NCI-H1092 treated with DMSO at 0.1 percent for 48 hours (cell line): ENCODE data around the gene TTC38.

Experiments used
- DNase-seq: peaks from one replicate; lab custom pipeline; 2025; lab: John Stamatoyannopoulos, UW

The TTC38 gene

GRCh38 chr22:46278656-46279645 is 11.1 kb downstream of the TTC38 start:
- DNase-seq: no peak

- DNase-seq: no peak
Measured at GRCh38 chr22:46280063-46280817, 12.4 kb downstream of the TTC38 start.

- DNase-seq: no peak
Measured at GRCh38 chr22:46280999-46281623, 13.3 kb downstream of the TTC38 start.

- no peak for DNase-seq
Measured at GRCh38 chr22:46281866-46282678, 14.3 kb downstream of the TTC38 start.

GRCh38 chr22:46286006-46286405 is 18.2 kb downstream of the TTC38 start:
- DNase-seq: no peak

GRCh38 chr22:46286941-46287872 is 19.4 kb downstream of the TTC38 start:
- DNase-seq: no peak

GRCh38 chr22:46287873-46288751 is 20.3 kb downstream of the TTC38 start:
- no peak for DNase-seq

GRCh38 chr22:46288846-46289243 is 21.0 kb downstream of the TTC38 start:
- no peak for DNase-seq

- no peak for DNase-seq
Measured at GRCh38 chr22:46289244-46289891, 21.6 kb downstream of the TTC38 start.

- no peak for DNase-seq
Measured at GRCh38 chr22:46290121-46290842, 22.5 kb downstream of the TTC38 start.

GRCh38 chr22:46290843-46291785 is 23.3 kb downstream of the TTC38 start:
- no peak for DNase-seq

GRCh38 chr22:46292173-46292572 is 24.4 kb downstream of the TTC38 start:
- no peak for DNase-seq

- DNase-seq: no peak
Measured at GRCh38 chr22:46292732-46293131, 24.9 kb downstream of the TTC38 start.

GRCh38 chr22:46293577-46294260 is 25.9 kb downstream of the TTC38 start:
- DNase-seq: no peak

GRCh38 chr22:46294784-46295183 is 27.0 kb downstream of the TTC38 start:
- no peak for DNase-seq

GRCh38 chr22:46295277-46295971 is 27.6 kb downstream of the TTC38 start:
- DNase-seq: no peak
